T-helper 17 cell (primary cell): ENCODE data around the gene SLC8B1. TPM values are rescaled to one million over a fixed set of nuclear protein-coding genes. Genes with fewer than 3 reads are reported as not detected.

ENCODE experiments used
- ATAC-seq: fragments of 150-1000 bp; cut with Tn5 transposase; 2 replicates; pipeline ENCODE4 v1.10.0; 2021; ENCODE audit warnings: mild to moderate bottlenecking, moderate library complexity
- DNase-seq, 3 donors: peaks; one replicate each; pipeline versions ENCODE4 v3.0.0 to v3.0.0-alpha.2; 2020 to 2021
- H3K9me3 ChIP-seq: one replicate; pipeline ENCODE4 v1.7.0; 2013; ENCODE audit warnings: low read length, mild to moderate bottlenecking; ENCODE audit not compliant: control insufficient read depth, poor library complexity, severe bottlenecking
- H3K27ac Mint-ChIP-seq: one replicate; pipeline ENCODE4 v1.8.0; 2022; ENCODE audit warnings: mild to moderate bottlenecking, moderate library complexity, mixed read lengths
- H3K27me3 Mint-ChIP-seq: one replicate; pipeline ENCODE4 v1.8.0; 2022; ENCODE audit warnings: mixed read lengths
- H3K36me3 Mint-ChIP-seq: one replicate; pipeline ENCODE4 v1.8.0; 2022; ENCODE audit warnings: low read depth, mixed read lengths
- H3K4me1 Mint-ChIP-seq: one replicate; pipeline ENCODE4 v1.8.0; 2022; ENCODE audit warnings: mild to moderate bottlenecking, mixed read lengths
- H3K4me3 Mint-ChIP-seq: one replicate; pipeline ENCODE4 v1.8.0; 2022; ENCODE audit warnings: mild to moderate bottlenecking, moderate library complexity, mixed read lengths
- total RNA-seq, 4 donors: library from RNA in 2 of 4; stranded (reverse) in 2 of 4; gene quantifications; one replicate each; pipeline ENCODE4 v1.2.3 and lab custom pipeline; 2022 to 2026

The SLC8B1 gene
- total RNA-seq, 2 donors from 2014 or later = 58.6 to 66.0 TPM

DNA sequence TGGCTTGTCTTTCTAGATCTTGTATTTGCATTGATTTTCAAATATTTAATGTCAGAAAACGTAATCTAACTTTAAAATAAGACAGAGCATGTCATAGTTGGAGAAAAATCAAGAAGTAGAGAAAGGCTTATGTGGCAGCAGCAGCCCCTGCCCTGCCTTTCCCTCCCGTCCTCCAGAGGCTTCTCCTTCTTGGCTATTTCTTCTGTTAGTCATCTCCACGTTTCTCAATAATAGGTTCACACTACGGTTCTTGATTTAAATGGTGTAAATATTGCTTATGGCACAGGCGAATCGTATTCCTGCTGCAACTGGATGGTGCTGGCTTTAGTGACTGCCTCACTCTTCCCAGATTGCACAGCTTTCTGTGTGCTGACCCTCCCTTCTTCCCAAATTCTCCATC, 42.8 kb downstream of the SLC8B1 start:
- H3K27ac Mint-ChIP-seq = no peak overlapping the region
- no peak for ATAC-seq

DNA sequence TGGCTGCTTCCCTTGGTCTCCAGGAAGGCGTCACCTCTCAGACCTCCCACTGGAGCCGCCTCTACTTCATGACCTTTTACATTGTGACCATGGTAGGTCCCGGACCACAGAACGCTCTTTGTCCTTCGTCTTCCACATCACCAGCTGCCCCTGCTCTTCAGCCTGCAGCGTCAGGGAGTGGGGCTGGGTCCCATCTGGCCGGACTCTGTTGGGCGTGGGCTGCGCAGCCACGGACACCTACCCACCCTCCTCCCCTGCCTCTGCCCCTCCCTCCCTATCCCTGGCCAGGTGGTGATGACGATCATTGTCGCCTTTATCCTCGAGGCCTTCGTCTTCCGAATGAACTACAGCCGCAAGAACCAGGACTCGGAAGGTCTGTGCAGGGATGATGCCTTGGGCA, 43.3 kb downstream of the SLC8B1 start:
- Mint-ChIP-seq H3K27me3 (no peaks in the 10 kb centered on the region), H3K4me3 (no peak overlapping the region), H3K36me3 (no peaks in the 10 kb centered on the region), H3K4me1 (peaks cover 2% of the 10 kb centered on the region), H3K27ac (no peak overlapping the region)
- no peak for DNase-seq
- no peak for ATAC-seq
- H3K9me3 ChIP-seq = no peaks in the 10 kb centered on the region

More for the DNA sequence above, 42.8 kb downstream of the SLC8B1 start:
- no peak overlapping the region for H3K4me3 Mint-ChIP-seq
- no peak for DNase-seq
- H3K9me3 ChIP-seq = no peaks in the 10 kb centered on the region
- H3K4me1 Mint-ChIP-seq = peaks cover 2% of the 10 kb centered on the region
- H3K36me3 Mint-ChIP-seq = no peaks in the 10 kb centered on the region
- H3K27me3 Mint-ChIP-seq = no peaks in the 10 kb centered on the region

GRCh38 chr12:113290506-113290905, 44.4 kb downstream of the SLC8B1 start:
- peaks cover 4% of the 10 kb centered on the region for H3K4me1 Mint-ChIP-seq
- no peaks in the 10 kb centered on the region for H3K9me3 ChIP-seq
- H3K4me3 Mint-ChIP-seq = no peak overlapping the region
- peak overlapping the region; percentile 57 for H3K27ac Mint-ChIP-seq
- DNase-seq (no peak), ATAC-seq (no peak)
- no peaks in the 10 kb centered on the region for H3K27me3 Mint-ChIP-seq
- no peaks in the 10 kb centered on the region for H3K36me3 Mint-ChIP-seq

GRCh38 chr12:113289361-113289760, 45.5 kb downstream of the SLC8B1 start:
- Mint-ChIP-seq H3K4me1 (peaks cover 7% of the 10 kb centered on the region), H3K27me3 (no peaks in the 10 kb centered on the region), H3K4me3 (no peak overlapping the region), H3K27ac (peak overlapping the region; percentile 57), H3K36me3 (peaks cover 3% of the 10 kb centered on the region)
- DNase-seq (no peak), ATAC-seq (no peak)
- no peaks in the 10 kb centered on the region for H3K9me3 ChIP-seq

- H3K4me1 Mint-ChIP-seq = peaks cover 7% of the 10 kb centered on the region
- H3K4me3 Mint-ChIP-seq = no peak overlapping the region
- H3K27me3 Mint-ChIP-seq = no peaks in the 10 kb centered on the region
- DNase-seq = no peak
- ATAC-seq = no peak
- H3K36me3 Mint-ChIP-seq = peaks cover 3% of the 10 kb centered on the region
- no peak overlapping the region for H3K27ac Mint-ChIP-seq
- no peaks in the 10 kb centered on the region for H3K9me3 ChIP-seq
Observed at GRCh38 chr12:113287899-113288282, 47.0 kb downstream of the SLC8B1 start.

DNA sequence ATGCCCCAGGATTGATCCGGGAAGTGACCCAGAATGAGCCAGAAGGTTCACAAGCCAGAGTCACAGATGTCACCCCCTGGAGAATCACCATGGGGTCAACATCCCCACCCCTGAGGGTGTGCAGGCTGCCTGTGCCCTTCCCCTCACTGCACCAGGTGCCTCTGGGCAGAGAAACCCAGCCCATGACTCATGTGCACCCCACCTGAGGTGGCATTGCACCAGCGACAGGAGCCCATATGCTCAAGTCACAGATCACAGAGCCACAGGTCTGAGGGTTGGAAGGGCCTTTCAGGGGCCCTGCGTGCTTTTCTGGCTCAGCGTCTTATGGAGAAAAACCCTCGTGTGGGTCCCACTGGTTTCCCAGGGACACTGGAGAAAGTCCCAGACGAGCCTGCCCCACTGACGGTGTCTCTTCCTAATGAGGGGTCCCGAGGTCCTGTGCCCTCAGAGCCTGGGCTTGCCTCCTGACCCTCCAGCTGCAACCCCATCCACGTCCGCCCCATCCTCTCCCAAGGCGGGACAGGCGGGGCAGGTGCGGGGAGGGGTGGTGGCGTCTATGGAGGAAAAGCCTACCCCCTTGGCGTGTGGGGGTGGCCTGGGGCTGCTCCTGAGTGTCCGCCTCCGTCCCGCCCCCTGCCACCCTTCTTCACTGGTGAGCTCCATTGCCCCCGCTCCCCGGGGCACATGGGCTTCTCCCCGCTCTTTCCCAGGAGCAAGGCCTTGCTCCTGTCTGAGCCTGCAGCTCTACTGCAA, 47.6 kb downstream of the SLC8B1 start:
- no peak for ATAC-seq
- H3K27ac Mint-ChIP-seq = no peak overlapping the region
- DNase-seq = no peak
- H3K9me3 ChIP-seq = no peaks in the 10 kb centered on the region
- H3K27me3 Mint-ChIP-seq = no peaks in the 10 kb centered on the region
- H3K4me3 Mint-ChIP-seq = no peak overlapping the region
- H3K4me1 Mint-ChIP-seq = peaks cover 7% of the 10 kb centered on the region
- H3K36me3 Mint-ChIP-seq = peaks cover 3% of the 10 kb centered on the region

- no peak for ATAC-seq
- H3K27me3 Mint-ChIP-seq = no peaks in the 10 kb centered on the region
- no peaks in the 10 kb centered on the region for H3K9me3 ChIP-seq
- peaks cover 3% of the 10 kb centered on the region for H3K36me3 Mint-ChIP-seq
- DNase-seq = no peak
- H3K4me3 Mint-ChIP-seq = no peak overlapping the region
- H3K4me1 Mint-ChIP-seq = peaks cover 5% of the 10 kb centered on the region
- no peak overlapping the region for H3K27ac Mint-ChIP-seq
Observed at GRCh38 chr12:113286712-113287111, 48.2 kb downstream of the SLC8B1 start.

DNA sequence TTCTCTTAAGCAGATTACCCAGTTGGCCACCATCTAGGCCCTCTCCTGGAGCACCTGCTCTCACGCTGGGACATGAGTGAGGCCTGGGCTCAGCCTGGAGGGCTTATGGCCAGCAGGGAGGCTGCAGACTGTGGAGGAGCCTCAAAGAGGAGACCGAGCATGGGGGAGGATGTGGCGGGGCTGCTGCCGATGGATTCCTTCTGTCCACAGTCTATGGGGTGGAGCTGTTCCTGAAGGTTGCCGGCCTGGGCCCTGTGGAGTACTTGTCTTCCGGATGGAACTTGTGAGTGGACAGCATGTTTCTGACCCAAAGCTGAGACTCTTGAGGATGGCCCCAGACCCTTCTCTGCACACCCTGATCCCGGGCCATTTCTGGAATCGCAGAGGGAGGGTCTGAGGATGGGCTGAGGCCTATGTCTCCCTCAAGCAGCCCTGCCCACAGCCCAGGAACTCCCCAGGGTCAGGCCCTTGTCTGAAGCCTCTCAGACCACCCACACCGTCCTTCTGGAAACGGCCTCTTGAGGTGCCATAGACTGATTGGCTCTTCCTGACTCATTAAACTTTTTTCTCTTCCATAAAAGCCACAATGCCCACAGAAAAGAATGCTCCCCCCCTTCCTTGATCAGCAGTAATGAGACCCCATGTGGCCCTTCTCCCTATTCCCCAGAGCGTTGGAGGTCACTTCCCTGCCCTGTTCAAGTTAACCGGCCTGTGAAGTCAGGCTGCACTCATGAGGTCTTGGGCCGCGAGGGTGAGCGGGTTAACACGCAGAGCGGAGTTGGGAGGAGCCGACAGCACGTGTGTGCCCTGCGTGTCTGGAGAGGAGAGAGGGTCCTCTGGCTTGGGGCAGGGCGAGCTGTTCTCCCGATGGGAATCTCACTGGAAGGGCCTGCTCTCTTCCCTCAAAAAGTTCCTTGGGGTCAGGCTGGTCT, 49.0 kb downstream of the SLC8B1 start:
- ATAC-seq = no peak
- no peak for DNase-seq
- Mint-ChIP-seq H3K27me3 (no peaks in the 10 kb centered on the region), H3K4me1 (peaks cover 5% of the 10 kb centered on the region), H3K4me3 (no peak overlapping the region), H3K27ac (no peak overlapping the region), H3K36me3 (peaks cover 3% of the 10 kb centered on the region)
- H3K9me3 ChIP-seq = no peaks in the 10 kb centered on the region

DNA sequence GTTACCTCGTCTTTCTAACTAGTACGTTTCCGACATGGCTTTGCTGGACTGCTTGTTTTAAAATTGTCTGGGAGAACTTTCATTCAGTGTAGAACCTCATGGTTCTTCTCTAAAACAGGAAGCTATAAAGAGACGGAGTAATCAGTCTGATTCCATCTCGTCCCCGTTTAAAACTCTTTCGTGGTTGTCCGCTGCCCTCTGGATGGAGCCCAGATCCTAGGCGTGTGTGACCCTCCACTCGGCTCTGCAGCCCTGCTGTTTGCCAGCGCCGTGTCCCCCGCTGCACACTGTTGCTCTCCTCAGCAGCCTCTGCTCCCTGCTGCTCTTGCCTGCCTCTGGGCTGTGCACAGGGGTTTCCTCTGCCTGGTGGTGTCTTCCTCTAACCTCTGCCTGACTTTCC, 50.2 kb downstream of the SLC8B1 start:
- no peaks in the 10 kb centered on the region for H3K9me3 ChIP-seq
- Mint-ChIP-seq H3K4me1 (peaks cover 7% of the 10 kb centered on the region), H3K36me3 (peaks cover 3% of the 10 kb centered on the region), H3K27me3 (no peaks in the 10 kb centered on the region), H3K4me3 (no peak overlapping the region), H3K27ac (no peak overlapping the region)
- DNase-seq (no peak), ATAC-seq (no peak)

GRCh38 chr12:113278633-113279032, 56.3 kb downstream of the SLC8B1 start:
- Mint-ChIP-seq H3K36me3 (peaks cover 5% of the 10 kb centered on the region), H3K4me1 (peaks cover 2% of the 10 kb centered on the region), H3K27me3 (no peaks in the 10 kb centered on the region), H3K4me3 (peak overlapping the region; percentile 43), H3K27ac (peak overlapping the region; percentile 69)
- DNase-seq (no peak), ATAC-seq (no peak)
- no peaks in the 10 kb centered on the region for H3K9me3 ChIP-seq

GRCh38 chr12:113278141-113278540, 56.8 kb downstream of the SLC8B1 start:
- H3K36me3 Mint-ChIP-seq = peaks cover 5% of the 10 kb centered on the region
- no peaks in the 10 kb centered on the region for H3K27me3 Mint-ChIP-seq
- DNase-seq (no peak), ATAC-seq (no peak)
- H3K4me1 Mint-ChIP-seq = peaks cover 2% of the 10 kb centered on the region
- no peak overlapping the region for H3K4me3 Mint-ChIP-seq
- peak overlapping the region; percentile 69 for H3K27ac Mint-ChIP-seq
- H3K9me3 ChIP-seq = no peaks in the 10 kb centered on the region

DNA sequence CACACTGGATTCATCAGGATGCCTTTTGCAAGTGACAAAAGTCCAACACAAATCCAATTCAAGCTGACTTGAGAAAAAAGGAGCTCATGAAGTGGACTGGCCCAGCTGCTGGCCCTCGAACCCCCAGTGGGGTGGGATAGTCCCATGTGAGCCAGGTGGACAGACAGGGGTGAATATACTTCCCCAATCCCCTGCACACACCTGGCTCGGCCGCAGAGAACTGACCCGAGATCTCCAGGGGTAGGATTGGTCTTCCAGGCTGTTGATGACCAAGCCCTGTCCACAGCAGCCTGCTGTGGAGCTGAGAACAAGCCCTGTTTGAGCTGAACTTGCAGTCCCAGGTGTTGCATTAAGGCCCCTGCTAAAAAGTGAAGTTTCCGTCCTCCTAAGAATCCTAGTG, 57.4 kb downstream of the SLC8B1 start:
- DNase-seq (no peak), ATAC-seq (no peak)
- Mint-ChIP-seq H3K36me3 (peaks cover 5% of the 10 kb centered on the region), H3K4me3 (no peak overlapping the region), H3K4me1 (peaks cover 4% of the 10 kb centered on the region), H3K27ac (no peak overlapping the region), H3K27me3 (no peaks in the 10 kb centered on the region)
- H3K9me3 ChIP-seq = no peaks in the 10 kb centered on the region

GRCh38 chr12:113276946-113277500, 57.9 kb downstream of the SLC8B1 start:
- H3K27ac Mint-ChIP-seq = no peak overlapping the region
- H3K27me3 Mint-ChIP-seq = no peaks in the 10 kb centered on the region
- peaks cover 5% of the 10 kb centered on the region for H3K36me3 Mint-ChIP-seq
- H3K9me3 ChIP-seq = no peaks in the 10 kb centered on the region
- H3K4me1 Mint-ChIP-seq = peaks cover 4% of the 10 kb centered on the region
- ATAC-seq (no peak), DNase-seq (no peak)
- H3K4me3 Mint-ChIP-seq = no peak overlapping the region
